GM18520 (cell line): ENCODE results near the gene EFHC1.
A peak's percentile ranks its signal among the peaks of the same experiment; 100 is the strongest.

Source experiments
- ATAC-seq: cut with Tn5 transposase; IDR thresholded peaks from one replicate; pipeline ENCODE4 v1.9.1; 2021; ENCODE audit not compliant: unreplicated experiment

Gene EFHC1

DNA sequence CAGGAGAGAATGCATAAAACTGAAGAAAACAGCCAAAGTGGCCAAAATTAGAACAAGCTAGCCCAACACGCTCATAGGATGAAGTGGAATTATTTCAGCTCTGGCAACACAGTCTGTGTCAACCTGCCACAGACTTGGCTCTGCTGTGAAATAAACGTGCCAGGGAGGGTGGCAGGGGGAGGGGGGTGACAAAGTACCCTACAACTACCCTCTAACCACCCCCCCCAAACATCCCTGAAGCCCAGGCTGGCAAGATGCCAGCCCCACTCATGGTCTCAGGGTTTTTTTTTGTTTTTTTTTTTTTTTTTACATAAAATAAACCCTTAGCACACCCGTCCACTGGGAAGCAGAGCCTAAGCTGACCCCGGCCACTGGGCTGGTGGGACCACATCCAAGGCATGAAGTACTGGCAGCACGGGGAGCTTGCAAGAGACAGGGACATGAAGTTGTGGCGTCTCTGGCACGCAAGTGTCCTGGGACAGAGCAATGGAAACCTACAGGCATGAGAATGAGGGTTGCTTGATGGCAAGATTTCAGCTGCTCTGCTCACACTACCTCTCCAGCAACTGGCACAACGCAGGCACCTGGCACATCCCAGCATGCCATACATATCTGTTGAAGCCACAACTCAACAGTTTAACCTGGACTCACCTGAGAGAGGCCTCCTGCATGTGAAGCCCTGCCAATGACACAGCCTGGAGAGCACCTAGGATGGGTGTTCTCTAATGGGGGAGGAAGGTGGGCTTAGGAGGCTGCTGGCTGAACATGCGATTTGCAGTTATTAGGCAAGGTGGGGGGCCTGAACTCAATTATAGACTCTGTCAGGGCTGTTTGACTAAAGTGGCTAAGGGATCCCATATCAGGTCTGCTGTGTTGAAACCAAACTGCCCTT lies 80.3 kb downstream of the EFHC1 start:
- ATAC-seq = no peak

DNA sequence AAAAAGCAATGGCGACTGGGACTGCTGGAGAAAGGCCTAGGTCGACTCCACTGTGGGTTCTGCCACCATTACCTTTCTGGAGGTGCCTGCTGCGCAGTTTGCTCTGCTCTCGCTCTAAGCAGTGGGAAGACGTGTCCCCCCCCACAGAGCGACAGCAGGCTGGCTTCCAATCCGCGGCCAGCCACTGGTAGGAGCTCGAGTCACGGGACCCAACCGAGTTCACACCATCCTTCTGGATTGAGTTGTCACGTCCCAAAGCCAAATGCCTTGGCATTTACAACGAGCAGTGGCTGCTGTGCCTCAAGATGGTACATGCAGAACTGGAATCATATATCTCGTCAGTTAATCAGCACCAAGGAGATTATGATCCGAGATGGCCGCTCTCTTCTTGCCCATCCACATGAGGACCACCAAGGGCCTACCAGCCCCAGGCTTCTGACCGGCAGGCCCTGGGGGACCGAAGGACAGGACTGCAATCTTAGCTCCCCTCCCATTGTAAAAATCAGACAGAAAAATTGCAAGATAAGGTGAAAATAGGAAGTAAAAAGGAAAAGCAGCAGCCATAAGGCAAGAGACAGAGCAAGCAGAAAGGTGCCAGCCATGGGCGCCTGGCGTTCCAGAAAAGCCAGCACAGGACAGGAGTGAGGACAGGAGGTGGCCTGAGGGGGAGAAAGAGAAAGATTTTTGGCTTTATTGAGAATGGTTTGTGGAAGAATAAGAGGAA lies 82.3 kb downstream of the EFHC1 start:
- ATAC-seq = no peak

DNA sequence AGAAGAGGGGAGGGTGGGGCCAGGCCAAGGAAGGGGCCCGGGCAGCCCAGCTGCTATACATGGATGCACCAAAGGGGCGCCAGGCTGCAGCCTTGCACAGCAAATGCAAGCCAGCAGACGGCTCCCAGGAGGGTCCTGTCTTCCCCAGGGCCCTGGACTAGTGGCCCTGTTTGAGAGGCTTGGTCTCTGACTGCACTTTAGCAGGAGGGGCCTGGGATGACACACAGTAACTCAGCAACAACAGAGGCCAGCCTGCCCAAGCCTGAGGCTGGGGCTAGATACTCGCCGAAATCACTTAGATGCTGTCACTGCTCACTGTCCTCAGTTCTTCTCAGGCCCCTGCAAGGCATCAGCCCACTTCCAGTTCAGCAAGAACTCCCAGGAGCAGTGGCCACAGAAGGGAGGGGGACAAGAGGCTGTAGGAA lies 83.2 kb downstream of the EFHC1 start:
- no peak for ATAC-seq

DNA sequence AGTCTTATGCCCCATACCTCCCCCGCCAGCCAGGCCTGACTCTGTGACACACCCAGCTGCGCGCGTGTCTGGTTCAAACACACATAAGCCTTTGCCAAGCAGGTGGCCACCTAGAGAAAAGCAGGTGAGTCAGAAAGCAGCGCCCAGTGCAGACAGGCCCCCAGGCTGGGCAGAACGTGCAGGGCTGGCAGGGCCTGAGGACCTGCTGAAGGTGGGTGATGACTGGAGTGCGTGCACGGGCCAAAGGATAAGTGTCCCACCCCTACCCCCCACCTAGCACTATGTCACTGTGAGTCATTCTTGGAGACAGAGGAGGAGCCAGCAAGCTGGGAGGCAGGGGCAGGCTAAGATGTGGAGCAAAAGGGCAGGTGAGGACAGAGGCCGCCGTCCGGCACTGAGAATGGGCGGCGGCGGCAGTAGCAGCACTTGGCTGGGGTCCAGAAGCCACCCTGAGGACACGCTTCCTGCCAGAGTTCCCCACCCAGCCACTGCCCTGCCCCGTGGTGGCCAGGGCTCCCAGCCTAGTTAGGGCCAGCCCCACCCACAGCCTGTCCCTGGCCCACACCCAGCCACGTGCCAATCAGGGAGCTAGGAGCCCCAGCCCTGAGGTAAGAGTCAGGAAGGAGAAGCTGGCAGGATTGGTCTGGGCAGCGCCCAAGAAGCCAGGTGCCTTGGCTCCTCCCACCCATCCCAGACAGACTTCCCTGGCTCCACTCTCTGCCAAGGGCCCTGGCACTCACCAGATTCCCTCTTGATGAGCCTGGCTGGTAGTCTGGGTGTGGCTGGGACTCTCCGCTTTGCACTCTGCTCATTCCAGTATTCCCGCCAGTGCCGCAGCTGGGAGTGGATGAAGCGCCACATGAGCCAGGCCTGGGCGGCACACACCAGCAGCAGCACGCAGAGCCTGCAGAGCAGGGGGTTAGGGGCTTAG lies 84.0 kb downstream of the EFHC1 start:
- no peak for ATAC-seq

DNA sequence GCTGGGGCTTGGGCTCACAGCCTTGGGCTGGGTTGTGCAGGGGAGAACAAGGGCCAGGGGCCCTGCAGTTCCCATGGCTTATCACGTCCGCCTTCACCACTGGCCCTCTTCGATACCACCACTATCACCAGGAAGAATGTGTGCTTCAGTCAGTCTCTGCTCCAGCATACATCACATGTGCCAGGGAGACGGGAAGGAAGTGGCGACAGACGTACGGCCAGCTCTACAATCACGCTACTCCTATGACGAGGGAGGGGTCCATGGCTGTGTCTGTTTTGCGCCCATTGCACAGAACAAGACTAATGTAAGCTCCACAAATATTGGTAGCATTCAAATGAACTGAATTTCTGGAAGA lies 84.6 kb downstream of the EFHC1 start:
- no peak for ATAC-seq

DNA sequence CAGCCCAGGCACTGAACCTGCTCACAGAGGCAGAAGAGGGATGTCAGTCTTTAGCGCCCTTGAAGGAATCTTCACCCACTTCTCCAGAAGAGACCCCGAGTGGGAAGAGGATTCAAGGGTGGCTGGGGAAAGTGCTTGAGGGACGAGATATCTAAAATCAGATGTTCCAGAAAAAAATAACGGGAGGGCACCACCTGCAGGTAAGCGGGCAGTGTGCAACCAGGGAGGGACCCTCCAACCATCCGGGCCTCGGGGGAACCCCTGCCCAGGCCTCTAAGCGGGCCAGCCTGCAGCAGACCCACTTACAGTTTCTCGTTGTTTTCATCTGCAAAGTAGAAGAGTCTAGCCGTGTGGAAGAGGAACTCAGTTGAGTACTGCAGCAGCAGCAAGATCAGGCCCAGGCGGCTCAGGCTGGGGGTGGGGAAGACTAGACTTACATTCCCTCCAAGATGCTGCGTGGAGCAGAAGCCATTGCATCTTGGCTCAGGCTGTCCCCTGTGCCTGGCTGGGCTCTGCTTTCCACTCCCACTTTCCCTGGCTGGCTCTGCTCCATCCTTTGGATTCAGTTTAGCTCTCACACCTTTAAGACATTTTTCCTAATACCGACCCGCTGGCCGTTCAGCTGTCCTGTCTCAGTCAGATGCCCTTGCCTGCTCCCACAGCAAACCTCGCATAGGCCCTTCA lies 85.7 kb downstream of the EFHC1 start:
- no peak for ATAC-seq

DNA sequence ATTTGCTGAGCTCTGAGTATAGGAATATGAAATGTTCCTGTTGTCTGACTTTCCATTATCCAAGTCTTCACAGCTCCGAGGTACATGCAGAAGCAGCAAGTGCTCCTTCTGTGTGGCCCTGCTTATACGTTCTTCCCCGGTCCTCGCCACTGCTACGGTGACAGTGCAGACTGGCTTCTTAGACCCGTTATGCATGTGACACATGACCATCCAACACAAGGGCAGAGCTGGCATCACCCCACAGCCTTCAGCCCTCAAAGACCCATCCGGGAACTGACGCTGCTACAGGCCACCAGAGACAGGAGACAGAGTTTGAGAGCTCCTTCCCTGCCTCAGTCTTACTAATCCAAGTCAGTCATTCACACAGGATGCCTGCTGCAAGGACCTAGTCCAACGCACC lies 86.3 kb downstream of the EFHC1 start:
- no peak for ATAC-seq

DNA sequence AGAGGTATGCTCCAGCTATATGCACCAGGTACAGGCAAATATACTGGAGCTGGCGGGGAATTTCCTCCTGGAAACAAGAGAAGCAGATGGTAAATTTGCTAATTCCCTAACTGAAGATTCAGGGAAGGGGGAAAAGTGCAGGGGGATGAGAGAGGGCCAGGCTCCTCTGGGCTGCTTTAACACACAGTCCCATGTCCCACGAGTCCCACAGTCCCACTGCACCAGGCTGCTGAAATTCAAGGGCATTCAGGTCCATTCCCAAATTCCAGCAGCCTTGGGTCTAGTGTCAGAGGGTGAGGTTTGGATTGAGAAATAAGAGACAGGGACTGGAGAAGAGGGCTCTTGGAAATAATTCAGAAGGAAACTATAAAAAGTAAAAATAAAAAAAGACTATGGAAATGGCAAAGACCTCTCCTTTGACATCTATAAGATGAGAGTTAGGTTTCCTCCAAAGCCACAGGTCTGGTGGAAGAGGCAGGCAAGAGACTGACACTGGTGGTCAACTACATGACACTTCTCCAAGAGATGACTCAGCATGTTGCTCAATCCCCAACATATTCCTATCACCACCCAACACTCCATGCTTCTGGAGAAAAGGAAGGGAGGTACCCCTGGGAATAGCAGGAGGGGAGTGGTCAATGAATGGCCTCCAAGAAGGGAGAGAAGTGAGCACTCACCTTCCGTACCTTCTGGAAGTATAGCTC lies 87.6 kb downstream of the EFHC1 start:
- ATAC-seq = no peak

DNA sequence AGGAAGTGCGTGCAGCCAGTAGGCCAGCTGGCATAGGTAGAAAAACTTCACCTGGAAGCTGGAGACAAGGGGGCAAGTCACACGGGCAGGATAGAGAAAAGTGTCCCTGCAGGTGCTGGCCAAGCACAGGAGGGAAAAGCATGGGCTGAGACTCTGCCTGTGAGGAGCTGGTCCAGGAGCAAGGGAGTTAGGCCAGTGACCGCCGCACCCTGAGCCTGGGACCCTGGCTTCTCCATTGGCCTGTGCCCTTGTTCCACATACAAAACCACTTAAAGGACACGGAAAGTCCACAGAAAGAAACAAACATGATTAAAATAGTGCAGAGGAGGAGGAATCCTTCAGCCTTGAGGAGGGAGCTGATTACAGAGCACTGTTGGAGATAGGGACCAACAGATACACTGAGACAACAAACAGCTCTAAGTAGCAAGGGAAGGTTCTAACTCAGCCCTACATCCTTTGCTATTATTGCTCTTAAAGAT lies 88.2 kb downstream of the EFHC1 start:
- ATAC-seq = no peak

DNA sequence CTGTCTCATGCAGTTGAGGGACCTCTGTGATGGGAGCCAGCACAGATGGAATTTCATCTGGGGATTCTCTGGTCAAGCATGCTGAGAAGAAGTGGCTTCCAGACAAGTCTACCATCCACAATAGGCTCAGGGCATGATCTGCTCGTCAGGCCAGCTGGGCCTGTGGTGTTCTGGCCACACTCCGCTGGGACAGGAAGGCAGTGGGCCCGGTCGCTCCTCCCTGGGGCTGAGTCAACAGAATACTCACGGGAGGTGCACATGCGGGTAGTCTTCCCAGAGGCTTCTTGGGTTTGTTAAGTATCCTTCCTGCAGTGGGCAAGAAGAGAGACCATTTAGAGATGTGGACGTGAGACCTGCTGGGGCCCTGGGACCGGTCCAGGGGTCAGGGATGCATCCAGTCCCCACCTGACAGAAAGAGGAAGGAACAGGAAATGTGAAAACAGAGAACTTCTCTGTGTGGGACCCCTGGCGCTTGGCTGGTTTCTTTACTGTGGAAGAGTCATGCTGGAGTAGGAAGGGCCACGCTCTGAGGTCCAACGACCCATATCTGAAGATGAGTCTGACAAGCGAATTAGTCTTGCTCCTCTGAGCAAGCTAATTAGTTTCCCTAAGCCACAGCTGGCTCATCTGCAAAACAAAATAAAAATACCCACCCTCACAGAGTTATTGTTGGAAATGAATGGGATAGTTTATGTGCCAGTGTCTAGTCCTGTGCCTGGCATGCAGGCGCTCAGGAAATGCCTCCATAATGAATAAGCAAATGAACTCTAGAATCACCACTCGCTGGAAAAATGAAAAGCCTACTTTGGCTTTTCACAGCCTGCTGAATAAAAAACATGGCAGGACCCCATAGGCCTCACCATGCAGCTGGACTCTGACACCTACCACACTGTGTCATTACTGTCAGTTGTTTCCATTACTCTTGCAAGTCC lies 89.4 kb downstream of the EFHC1 start:
- ATAC-seq = peak; percentile 54

DNA sequence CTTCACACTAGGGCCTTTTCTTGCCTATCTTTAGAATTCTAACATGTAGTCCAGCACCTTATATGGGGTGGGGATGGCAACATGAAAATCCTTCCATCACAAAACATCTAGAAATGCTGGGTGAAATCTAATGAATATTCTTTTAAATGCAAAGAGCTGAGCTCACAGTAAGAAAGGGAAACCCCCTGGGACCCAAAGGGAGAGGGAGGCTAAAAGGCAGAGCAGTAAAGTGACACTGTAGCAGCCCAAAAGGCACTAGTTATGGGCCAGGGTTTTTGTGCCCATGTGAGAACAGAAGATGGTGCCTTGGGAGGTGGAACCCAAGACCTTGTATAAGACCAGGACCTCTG lies 90.0 kb downstream of the EFHC1 start:
- ATAC-seq = no peak

DNA sequence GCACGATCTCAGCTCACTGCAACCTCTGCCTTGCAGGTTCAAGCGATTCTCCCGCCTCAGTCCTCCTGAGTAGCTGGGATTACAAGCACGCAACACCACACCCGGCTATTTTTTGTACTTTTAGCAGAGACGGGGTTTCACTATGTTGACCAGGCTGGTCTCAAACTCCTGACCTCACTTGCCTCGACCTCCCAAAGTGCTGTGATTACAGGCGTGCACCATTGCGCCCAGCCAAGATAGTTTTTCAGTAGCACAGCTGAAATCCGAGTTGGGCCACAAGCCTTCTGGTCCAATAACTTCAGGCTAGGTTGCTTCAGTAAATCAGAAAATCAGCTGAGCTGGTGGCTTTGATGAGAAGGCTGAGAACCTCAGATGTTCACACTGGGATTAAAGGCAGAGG lies 91.0 kb downstream of the EFHC1 start:
- ATAC-seq = no peak

DNA sequence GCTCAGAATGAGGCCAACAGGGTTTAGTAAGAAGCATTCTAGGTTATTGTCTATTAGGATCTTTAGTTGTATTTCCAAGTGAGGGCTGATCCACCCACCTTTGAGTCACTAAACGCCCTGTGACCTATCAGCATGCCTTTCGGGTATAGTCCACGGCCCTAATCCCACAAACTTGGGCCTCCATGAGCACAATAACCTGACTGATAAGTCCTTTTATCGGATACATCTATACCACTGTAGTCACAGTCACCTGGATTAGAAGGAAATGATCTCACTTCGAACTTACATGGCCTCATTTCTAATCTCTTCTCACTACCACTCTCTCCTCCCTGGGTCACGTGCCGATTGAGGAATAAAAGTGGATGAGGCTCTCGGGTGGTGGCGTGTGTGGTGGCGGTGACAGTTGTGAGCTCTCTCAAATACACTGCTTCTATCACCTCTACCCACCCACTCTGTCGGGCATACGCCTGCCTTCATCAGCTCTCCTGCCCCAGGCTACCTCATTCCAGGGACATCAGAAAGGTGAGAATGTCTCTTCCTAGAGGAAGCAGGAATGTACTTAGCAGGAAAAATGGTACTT lies 91.5 kb downstream of the EFHC1 start:
- ATAC-seq = no peak

DNA sequence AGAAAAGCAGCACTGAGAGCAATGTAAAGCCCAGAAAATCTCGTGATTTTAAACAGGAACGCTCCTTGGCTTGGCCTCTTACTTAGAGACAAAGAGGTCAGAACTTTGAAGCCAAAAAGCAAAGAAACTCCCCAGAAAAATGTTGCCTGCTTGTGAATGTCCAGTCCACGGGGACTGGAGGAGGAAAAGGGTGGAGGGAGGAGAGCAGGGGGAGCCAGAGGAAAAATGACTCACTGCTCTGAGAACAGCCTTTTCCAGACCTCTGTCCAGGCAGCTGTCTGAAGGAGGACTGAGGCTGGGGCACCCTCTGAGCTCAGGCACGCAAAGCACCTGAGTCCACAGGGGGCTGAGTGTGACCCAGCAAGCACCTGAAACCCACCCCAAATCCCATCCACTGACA lies 92.1 kb downstream of the EFHC1 start:
- ATAC-seq = no peak

DNA sequence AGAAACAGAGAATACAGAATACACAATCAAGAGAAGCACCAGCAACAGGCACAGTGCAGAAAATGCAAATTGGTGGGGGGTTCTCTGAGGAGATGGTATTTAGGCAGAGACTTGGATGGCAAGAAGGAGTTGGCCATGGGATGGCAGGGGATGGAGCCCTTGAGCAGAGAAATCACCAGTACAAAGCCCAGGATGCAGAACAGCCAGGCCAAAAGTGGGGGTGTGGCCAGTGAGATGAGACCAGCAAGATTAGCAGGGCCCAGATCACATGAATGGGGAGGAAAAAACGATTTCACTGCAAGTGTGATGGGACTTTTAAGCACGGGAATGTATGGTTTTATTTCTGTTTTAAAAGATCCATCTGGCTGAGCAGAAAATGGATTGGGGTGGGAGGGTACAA lies 93.3 kb downstream of the EFHC1 start:
- no peak for ATAC-seq

DNA sequence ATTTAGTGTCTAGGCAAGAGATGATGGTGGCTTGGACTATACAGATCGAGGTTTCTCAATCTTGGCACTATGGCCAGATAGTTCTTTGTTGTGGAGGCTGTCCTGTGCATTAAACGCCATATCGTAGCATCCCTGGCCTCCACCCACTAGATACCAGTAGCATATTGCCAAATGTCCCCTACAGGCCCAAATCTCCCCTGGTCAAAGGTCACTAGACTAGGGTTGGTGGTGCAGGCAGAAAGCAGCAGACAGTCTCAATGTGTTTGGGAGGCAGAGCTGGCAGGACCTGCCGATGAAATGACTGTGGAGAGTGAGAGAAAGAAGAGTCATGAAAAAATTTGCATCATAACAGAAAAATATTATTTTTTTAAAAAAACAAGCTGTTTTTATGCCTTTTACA lies 93.8 kb downstream of the EFHC1 start:
- ATAC-seq = no peak

DNA sequence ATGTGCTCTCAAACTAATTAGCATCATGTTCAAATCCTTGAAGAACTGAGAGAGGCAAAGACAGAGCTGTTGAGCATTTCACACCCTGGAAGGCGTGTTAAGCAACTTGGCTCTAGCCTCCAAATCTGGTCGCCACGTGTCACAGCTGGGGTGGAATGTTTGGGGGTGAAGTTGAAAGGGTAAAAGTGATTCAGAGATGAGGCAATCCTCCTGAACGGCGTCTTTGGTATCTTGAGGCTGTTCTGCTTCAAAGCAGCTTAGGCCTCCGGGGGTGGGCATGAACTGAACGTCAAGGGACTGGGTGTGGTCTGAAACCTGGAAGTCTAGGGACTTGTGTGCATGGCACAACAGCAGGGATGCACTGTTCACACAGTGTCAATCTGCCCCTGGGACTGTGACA lies 94.4 kb downstream of the EFHC1 start:
- ATAC-seq = no peak

DNA sequence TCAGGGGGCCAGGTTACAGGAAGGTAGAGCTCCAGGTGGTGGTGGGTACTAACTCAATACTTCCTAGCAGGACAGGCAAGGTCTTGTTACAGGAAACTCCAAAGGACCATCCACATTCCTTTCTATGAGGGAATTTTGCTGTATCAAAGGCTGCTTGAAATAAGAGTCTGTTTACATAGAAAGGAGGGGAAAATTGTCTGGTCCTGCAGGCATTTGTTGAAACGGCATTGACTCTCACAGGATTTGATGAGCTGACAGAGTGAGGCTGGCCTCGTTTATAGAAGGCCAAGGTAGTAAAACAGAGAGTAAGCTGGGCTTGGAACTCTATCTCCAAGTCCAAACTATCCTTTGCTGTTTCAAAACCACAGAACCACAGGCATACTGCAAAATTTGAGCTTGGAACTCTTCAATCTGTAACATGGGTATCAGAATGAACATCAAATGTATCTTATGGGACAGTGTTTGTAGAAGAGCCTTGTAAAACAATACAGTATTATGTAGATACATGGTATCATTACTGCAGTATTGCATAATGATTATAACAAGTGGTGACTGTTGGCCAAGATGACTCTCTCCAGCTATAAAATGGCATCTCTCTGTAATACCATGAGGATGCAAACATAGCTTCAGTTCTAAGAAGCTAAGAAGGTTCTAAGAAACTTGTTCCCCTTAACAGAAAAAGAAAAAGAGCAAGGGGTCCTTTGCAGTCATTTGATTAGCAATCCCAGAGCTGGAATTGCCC lies 95.2 kb downstream of the EFHC1 start:
- no peak for ATAC-seq
